GM04503 (cell line): ENCODE results near the gene RRAS2.

ENCODE experiments used
- DNase-seq: peaks from one replicate; pipeline ENCODE4 v3.0.0-alpha.2; 2012; ENCODE audit warnings: low read depth

Gene RRAS2

DNA sequence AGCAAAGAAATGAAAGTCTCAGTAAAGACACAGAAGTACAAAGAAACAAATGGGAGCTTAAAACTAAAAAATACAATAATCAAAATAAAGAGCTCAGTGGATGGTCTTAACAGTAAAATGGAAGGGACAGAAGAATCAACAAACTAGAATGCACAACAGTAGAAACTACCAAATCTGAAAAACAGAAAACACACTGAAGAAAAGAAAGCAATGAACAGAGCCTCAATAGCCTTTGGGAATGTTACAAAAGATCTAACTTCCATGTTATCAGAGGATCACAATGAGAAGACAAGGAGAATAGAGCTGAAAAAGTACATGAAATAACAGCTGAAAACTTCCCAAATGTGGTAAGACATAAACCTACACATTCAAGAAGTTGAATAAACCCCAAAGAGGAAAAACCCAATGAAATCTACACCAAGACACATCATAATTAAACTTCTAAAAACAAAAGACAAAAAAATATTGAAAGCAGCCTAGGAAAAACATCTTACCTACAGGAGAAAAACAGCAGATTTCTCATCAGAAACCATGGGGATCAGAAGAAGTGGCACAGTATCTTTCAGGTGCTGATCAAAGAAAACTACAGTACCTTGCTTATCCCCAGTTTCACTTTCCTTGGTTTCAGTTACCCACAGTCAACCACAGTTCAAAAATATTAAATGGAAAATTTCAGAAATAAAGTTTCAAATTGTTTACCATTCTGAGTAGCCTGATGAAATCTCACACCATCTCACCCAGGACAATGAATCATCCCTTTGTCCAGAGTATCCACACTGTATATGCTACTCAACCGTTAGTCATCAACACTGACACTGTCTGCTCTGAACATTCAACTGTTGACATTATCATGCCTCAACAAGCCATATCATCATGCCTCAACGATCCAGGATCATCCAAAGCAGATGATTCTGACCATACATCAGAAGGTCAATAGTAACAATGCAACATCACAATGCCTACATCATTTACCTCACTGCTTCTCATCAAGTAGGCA is 22.2 kb downstream of the RRAS2 start:
- peak; percentile 79 for DNase-seq

DNA sequence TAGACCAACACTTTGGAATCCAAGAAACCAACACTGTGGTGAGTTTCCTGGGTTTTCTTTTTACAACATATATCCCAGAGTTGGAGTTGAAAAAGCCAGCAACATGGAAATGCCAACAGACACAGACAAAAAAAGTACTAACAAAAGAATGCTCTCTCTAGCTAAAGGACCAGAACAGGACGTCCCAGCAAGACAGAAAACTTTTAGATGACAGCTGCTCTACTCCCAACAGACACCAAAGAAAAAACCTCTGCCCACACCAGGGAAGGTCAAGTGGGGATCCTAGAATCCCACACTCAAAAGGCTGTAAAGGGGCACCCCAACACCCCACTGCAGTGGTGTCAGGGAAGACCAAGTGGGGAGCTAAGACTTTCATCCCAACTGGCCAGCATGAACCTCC is 23.3 kb downstream of the RRAS2 start:
- no peak for DNase-seq

DNA sequence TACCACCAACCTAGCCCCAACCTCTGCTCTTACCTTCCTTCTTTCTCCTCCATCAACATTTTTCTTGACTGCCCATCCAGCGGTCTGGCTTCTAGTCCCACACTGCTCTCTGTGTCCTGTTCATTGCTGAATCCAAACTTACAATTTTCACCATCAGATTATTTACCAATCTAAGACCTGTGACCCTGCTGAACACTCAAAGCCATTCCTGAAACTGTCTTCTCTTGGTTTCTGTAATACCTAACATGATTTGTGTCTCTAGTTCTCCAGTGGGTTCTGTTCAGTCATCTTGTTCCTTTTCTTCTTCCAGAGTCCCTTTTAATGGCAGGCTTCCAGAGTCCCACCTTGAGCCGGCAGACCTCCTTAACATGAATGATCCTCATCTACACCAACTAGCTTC is 24.1 kb downstream of the RRAS2 start:
- no peak for DNase-seq

DNA sequence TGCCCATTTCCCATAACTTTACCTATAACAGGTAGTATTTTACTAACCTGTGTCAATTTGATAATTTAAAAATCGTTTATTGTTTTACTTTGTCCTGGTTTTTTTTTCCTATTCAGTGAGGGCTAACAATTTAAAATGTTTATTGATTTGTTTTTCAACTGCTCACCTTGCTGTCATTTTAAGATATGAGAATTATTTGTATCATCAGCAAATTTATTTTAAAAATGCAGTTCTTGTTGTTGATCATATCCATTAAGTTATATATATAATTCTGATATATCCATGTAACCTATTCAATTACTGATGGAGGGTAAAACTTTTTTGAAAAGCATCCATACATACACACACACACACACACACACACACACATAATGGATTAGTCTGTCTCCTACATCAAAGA is 24.8 kb downstream of the RRAS2 start:
- no peak for DNase-seq

DNA sequence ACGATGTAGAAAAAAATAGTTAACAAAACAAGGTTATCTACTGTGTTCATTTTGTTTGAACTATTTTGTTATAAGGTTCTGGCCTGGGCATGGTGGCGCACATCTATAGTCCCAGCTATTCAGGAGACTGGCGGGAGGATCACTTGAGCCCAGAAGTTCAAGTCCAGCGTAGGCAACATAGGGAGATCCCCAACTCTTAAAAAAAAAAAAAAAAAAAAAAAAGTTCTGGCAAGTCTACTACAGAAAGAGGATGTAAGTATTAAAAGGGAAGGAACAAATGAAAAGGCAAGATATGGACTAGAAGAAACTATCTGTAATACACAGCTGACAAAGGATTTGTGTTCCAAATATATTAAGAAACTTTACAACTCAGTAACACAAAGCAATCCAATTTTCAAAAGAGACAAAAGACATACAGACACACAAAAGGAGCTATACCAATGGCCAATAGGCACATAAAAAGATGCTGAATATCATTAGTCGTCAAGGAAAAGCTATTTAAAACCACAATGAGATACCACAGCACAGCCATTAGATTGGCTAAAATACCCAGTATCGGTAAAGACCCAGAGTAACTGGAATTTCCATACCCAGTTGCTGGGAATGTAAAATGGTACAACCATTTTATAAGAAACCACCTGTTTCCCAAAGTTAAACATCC is 27.4 kb downstream of the RRAS2 start:
- DNase-seq = no peak

DNA sequence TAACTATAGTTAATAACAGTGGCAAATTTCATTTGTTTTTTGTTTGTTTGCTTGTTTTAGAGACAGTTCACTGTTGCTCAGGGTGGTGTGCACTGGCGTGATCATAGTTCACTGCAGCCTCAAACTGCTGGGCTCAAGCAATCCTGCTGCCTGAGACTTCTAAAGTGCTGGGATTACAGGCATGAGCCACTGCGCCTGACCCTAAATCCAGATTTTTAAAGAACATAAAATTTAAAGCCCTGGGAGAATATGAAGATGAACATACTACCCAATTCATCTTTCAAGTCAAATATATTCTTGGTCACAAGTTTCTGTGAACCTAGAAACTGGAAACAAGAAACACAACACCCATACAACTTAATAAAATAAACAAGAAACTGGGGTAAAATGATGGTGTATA is 28.1 kb downstream of the RRAS2 start:
- DNase-seq = no peak

DNA sequence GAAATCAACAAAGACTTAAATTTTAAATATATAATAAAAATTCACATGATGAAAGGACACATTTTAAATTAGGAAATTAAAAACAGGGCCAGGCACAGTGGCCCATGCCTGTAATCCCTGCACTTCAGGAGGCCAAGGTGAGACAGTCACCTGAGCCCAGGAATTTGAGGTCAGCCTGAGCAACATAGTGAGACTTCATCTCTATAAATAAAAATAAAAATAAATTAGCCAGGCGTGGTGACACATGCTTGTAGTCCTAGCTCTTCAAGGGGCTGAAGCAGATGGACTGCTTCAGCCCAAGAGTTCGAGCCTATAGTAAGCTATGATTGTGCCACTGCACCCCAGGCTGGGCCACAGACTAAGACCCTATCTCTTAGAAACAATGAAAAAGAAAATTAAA is 29.3 kb downstream of the RRAS2 start:
- no peak for DNase-seq

DNA sequence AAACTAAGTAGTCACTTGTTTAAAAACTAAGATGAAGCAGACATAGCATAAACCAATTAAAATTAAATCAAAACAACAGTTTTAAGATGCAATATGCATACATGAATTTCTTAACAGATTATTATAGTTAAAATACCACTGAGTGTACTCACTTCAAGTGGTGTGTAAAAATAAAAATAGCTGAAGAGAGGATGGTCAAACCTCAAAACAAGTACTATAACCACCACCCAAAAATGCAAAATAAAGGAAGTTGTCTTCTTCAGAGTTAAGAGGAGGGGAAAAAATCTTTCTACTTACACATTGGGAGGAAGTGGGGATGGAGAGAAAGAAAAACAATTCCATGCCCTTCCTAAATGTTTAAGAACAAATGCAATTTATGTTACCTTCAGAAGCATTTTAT is 31.9 kb downstream of the RRAS2 start:
- DNase-seq = no peak

DNA sequence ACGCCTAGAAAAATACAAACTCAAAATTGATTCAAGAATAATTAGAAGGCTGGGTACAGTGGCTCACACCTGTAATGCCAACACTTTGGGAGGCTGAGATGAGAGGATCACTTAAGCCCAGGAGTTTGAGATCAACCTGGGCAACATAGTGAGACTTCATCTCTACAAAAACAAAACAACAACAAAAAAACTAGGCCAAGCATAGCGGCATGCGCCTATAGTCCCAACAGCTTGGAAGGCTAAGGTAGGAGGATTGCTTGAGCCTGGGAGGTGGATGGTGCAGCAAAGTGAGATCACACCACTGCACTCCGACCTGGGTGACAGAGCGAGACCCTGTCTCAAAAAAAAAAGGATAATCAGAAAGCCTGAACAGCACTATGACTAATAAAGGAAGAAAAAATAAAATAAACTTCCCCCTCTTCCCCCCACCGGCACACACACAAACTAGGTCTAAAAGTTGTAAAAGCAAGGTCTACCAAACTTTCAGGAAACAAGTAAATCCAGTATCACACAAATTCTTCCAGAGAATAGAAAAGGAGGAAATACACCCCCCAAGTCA is 35.8 kb downstream of the RRAS2 start:
- DNase-seq = no peak

DNA sequence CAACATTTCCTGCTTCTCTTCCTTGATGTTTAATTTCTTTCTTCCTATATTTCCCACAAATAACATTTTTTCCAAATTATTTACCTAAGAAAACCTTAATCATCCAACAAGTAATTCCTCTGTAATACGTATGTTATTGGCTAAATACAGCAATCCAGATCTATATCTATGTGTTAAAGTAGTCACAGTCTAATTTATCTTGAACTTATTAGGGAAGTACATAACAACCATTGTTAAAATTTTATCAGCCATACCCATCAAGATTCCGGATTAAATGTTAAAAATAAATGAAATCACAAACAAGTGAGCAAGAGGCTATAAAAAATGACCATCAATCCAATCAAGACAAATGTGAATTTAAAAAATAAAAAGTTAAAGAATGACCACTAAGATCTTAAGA is 36.5 kb downstream of the RRAS2 start:
- no peak for DNase-seq

DNA sequence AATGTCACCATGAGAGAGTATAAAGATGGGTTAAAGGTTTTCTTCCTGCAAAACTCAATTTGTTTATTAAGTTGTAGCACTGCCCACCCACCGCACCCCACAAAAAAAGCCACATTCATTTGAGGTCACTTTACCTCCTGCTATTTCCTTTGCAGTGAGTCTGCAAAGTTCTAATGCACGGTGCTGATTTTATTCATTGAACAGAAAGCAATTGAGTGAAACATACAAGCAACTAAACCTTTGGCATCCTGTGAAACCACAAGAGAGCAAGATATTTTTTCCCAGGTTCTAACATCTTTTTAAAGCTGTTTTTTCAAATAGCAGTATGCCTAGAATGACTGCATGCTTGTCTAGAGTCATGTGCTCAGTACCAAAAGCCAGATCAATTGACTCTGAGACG is 39.0 kb downstream of the RRAS2 start:
- no peak for DNase-seq

DNA sequence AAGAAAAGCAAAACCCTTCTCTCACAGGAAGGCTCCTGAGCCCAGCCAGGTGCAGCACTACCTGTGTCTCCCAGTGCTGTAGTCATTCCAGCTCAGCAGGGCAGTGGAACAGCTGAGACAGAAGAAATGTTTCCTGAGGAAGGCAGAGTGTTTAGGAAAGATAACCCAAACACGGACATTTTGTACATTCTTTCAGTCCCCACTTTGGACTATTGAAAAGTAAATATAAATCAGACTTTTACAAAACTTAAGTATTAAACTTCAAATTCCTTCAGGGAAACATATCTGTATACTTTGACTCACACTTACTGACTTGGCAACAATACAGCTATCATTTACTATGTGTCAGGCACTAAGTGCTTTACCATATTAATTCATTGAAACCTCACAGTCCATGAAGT is 40.4 kb downstream of the RRAS2 start:
- DNase-seq = no peak

DNA sequence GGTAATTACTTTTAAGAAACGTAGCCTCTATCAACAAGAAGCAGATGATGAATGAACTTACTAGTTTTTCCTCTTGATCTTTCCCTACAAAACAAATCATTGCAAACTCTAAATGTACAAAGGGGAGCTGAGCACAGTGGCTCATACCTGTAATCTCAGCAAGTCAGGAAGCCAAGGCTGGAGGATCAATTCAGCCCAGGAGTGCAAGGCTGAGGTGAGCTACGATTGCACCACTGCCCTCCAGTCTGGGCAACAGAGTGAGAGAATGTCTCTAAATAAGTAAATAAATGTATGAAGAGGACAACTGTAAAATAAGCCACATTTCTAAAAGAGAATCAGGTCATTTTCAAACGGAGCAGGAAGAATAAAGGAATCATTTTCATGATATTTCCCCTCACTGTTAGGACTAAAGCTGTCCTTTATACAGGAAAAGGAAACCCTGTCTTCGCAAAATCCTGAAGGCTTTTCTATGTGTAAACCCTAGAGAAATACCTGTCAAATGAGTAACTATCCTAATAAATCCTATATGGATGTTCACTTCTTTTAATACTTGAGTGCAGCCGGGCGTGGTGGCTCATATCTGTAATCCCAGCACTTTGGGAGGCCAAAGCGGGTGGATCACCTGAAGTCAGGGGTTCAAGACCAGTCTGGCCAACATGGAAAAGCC is 41.2 kb downstream of the RRAS2 start:
- DNase-seq = no peak

DNA sequence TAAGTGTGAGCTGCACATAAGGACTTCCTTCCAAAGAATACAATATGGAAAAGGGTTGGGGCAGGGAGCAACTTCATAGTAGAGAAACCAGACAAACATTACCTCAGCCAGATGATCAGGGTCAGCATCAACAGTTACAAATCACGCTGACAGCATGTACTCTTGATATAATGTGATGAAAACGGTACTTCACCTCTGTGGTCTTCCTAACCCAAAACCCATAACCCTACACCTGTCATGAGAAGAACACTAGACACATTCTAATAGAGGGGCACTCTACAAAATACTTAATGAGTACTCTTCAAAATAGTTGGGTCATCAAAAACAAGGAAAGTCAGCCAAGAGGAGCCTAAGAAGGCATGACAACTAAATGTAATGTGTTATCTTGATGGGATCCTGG is 43.9 kb downstream of the RRAS2 start:
- DNase-seq = no peak

DNA sequence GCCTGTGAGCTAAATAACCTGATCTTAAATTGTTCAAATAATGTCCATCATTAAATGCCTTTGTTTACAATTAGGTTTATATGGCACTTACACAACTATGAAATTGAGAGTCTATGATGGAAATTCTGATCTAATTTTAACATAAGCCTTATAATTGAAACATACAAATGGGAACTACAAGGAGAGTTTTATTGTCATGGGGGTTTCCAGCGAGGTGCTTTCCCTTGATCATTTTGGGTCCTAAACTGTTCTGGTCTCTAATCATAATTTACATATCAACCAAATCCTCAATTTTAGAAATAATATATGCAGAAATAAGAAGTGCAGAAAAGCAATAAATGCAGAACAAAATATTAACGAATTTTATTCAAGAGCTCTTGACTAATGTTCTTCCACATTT is 44.9 kb downstream of the RRAS2 start:
- DNase-seq = no peak

DNA sequence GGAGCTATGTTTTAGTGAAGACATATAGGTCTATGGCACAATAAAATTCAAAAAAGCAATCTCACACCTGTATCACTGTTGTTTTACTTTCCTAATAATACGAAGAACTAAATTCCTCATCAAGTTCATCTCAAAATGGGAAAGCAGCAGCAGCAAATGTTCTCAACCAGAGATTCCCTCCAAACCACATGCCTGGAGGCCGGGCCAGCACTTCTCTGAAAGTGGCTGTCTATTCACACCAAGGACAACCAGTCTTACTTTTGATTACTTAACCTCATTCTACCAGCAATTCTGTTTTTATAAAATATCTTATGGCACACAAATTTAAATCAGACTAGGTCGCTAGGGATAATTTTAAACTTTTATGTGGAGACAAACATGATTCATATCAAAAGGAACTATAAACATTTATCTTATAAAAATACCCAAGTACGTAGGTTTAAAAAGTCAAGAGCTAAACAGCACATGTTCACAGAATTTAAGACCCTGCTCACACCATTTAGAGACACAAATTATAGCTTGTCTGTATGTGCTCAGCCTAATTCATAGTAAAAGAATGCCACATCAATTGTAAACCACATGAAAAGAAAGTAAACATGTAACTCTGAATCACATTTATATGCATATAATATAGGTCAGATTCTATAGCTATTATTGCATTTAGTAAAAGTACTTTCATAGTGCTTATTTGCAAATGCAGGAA is 46.1 kb downstream of the RRAS2 start:
- no peak for DNase-seq

DNA sequence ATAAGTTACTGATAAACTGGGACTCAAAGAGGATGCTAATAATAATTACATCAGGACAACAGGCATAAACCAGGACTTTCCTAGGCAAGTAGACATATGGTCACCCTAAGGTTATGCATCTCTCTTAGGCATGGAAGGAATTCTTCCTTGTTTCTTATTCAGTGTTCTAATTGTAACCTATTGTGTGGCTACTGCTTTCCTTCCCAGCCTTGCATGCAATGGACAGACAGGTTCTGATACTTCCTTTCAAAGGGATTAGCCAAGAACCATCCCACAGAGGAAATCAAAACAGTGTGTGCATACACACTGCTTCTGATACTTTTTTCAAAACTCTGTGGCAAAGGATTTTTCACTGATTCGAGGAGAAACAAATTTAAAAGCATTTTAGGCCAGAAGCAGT is 48.3 kb downstream of the RRAS2 start:
- peak; percentile 34 for DNase-seq

DNA sequence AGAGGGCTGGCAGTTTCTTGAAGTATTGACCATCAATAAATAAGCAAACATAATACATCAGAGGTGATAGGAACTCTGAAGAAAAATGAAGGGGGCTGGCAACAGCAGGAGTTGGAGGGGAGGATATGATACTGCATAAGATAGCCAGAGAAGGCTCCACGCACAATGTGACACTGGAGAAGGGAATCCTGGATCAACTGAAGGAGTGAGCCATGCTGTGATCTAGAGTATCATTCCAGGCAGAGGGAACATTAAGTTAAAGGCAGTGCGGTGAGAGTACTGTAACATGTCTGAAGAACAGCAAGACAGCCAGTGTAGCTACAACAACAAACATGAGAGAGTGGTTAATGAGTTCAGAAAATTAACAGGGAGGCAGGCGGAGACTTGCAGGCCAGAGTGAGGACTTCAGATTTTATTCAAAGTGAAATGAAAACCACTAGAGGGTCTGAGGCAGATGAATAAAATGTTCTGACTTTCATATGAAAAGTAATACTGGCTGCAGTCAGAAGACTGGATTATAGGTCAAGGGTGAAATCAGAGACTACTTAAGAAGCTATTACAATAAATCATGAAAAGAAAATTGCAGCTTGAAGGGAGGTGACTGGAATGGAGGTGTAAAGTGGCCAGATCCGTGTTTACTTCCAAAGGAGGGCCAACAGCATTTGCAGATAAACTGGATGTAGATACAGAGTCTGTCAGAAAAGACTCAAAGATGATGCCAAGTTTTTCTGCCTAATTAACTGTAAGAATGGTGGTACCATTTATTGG is 49.4 kb downstream of the RRAS2 start:
- no peak for DNase-seq

DNA sequence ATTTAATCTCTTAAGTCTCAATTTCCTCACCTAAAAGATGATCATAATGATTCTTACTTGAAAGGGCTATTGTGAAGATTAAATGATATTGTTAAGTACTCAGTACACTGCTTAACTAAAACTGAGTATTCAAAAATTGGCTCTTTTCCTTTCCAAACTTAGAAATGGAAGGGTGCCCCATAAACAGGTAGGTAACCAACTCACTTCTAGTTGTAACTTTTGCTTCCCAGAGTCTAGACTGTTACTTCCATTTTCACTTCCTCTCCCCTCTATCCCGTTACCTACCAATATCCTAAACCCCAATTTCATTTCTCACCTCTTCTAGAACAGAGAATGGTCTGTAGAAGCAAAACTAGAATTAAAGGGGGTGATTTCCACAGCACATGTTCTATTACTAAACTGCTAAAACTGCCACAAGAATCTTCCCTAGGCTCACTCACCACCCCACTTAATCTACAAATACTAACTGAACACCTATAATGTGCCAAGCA is 50.0 kb downstream of the RRAS2 start:
- DNase-seq = no peak

DNA sequence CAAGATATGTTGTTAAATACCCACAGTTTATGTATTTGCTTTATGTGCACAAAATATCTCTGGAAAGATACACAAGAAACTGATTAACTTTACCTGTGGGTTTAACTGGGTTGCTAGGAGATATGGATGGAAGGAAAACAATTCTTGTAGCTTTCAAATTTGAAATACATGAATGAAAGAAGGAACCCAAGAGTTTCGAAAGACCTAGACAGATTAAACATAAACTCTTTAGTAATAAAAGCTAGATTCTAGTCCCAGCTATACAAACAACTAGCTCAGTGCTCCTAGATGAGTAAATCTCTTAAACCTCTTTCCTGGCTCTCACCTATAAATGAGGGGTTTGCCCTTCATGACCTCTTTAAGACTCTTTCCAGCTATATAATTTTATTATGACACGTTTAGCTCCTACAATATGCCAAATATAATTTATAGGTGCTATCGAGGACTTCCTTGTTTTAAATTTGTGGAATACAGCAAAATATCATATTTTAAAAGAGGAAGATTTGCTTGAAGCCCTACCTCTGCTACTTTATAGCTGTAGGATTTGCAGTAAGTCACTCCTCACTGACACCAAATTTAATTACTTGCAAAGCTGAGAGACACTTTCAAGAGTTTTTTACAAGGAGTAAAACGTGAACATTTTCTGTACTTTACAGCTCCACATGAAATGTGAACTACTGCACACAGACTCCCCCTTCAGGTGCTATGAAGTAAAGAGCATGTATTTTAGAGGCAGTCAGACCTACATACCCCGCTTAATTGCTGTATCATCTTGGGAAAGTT is 50.7 kb downstream of the RRAS2 start:
- DNase-seq = no peak
